Stomach smooth muscle (tissue), 2 donors: Measurements from ENCODE around the gene RAB3C.
A peak's percentile ranks its signal among the peaks of the same experiment; 100 is the strongest.

ENCODE experiments used
- H3K27ac ChIP-seq: one replicate; pipeline ENCODE4 v1.7.0; 2013; ENCODE audit warnings: mild to moderate bottlenecking, low read length, inconsistent platforms
- H3K27me3 ChIP-seq, 2 donors: one replicate each; pipeline ENCODE4 v1.7.0; 2013; ENCODE audit warnings: low read length in 2 of 2; ENCODE audit not compliant: insufficient read depth in 2 of 2, control insufficient read depth in 1 of 2
- H3K36me3 ChIP-seq, 2 donors: one replicate each; pipeline ENCODE4 v1.7.0; 2013; ENCODE audit warnings: low read length in 2 of 2; ENCODE audit not compliant: control insufficient read depth in 2 of 2, insufficient read depth in 2 of 2
- H3K4me1 ChIP-seq: one replicate; pipeline ENCODE4 v1.7.0; 2013; ENCODE audit warnings: low read length; ENCODE audit not compliant: control insufficient read depth, insufficient read depth
- H3K4me3 ChIP-seq, 2 donors: one replicate each; pipeline ENCODE4 v1.7.0; 2013; ENCODE audit warnings: low read length in 2 of 2
- H3K9ac ChIP-seq, 2 donors: one replicate each; pipeline ENCODE4 v1.7.0; 2013; ENCODE audit warnings: low read length in 2 of 2, mild to moderate bottlenecking in 1 of 2
- H3K9me3 ChIP-seq, 2 donors: one replicate each; pipeline ENCODE4 v1.7.0; 2013; ENCODE audit warnings: low read length in 2 of 2; ENCODE audit not compliant: control insufficient read depth in 2 of 2
- donor health status: healthy.
- donor health status: Pancreatic carcinoma.

RAB3C gene

GRCh38 chr5:58746321-58746720 is 163.4 kb downstream of the RAB3C start:
- Histone ChIP-seq H3K4me3 (no peak overlapping the region), H3K27me3 (no peaks in the 10 kb centered on the region), H3K27ac (no peak overlapping the region), H3K36me3 (no peaks in the 10 kb centered on the region), H3K4me1 (no peaks in the 10 kb centered on the region), H3K9ac (no peak overlapping the region), H3K9me3 (no peaks in the 10 kb centered on the region)

- no peak overlapping the region for H3K9ac ChIP-seq
- no peaks in the 10 kb centered on the region for H3K4me1 ChIP-seq
- H3K9me3 ChIP-seq = no peaks in the 10 kb centered on the region
- no peaks in the 10 kb centered on the region for H3K36me3 ChIP-seq
- no peaks in the 10 kb centered on the region for H3K27me3 ChIP-seq
- H3K27ac ChIP-seq = no peak overlapping the region
- no peak overlapping the region for H3K4me3 ChIP-seq
Measured at GRCh38 chr5:58750036-58750435, 167.2 kb downstream of the RAB3C start.

- H3K4me1 ChIP-seq = no peaks in the 10 kb centered on the region
- no peaks in the 10 kb centered on the region for H3K36me3 ChIP-seq
- no peak overlapping the region for H3K4me3 ChIP-seq
- H3K27ac ChIP-seq = no peak overlapping the region
- H3K9me3 ChIP-seq = no peaks in the 10 kb centered on the region
- no peaks in the 10 kb centered on the region for H3K27me3 ChIP-seq
- H3K9ac ChIP-seq = no peak overlapping the region
Measured at GRCh38 chr5:58751222-58751837, 168.5 kb downstream of the RAB3C start.

- Histone ChIP-seq H3K36me3 (no peaks in the 10 kb centered on the region), H3K4me1 (no peaks in the 10 kb centered on the region), H3K9me3 (no peaks in the 10 kb centered on the region), H3K27ac (no peak overlapping the region), H3K27me3 (no peaks in the 10 kb centered on the region), H3K9ac (no peak overlapping the region), H3K4me3 (no peak overlapping the region)
Measured at GRCh38 chr5:58752104-58752503, 169.2 kb downstream of the RAB3C start.

GRCh38 chr5:58753446-58753845 is 170.6 kb downstream of the RAB3C start:
- no peaks in the 10 kb centered on the region for H3K36me3 ChIP-seq
- no peaks in the 10 kb centered on the region for H3K9me3 ChIP-seq
- no peak overlapping the region for H3K27ac ChIP-seq
- H3K4me1 ChIP-seq = no peaks in the 10 kb centered on the region
- H3K4me3 ChIP-seq = no peak overlapping the region
- no peak overlapping the region for H3K9ac ChIP-seq
- H3K27me3 ChIP-seq = no peaks in the 10 kb centered on the region

GRCh38 chr5:58754250-58754649 is 171.4 kb downstream of the RAB3C start:
- Histone ChIP-seq H3K27me3 (no peaks in the 10 kb centered on the region), H3K36me3 (no peaks in the 10 kb centered on the region), H3K9me3 (no peaks in the 10 kb centered on the region), H3K9ac (no peak overlapping the region), H3K4me3 (no peak overlapping the region), H3K4me1 (no peaks in the 10 kb centered on the region), H3K27ac (no peak overlapping the region)

GRCh38 chr5:58755397-58755796 is 172.5 kb downstream of the RAB3C start:
- Histone ChIP-seq H3K27ac (no peak overlapping the region), H3K9ac (no peak overlapping the region), H3K9me3 (no peaks in the 10 kb centered on the region), H3K4me3 (no peak overlapping the region), H3K4me1 (no peaks in the 10 kb centered on the region), H3K27me3 (no peaks in the 10 kb centered on the region), H3K36me3 (no peaks in the 10 kb centered on the region)

- Histone ChIP-seq H3K9ac (peak overlapping the region in 1 of 2 donors; percentile 40), H3K9me3 (no peaks in the 10 kb centered on the region), H3K4me3 (peak overlapping the region; percentile 46 to 64), H3K36me3 (no peaks in the 10 kb centered on the region), H3K4me1 (no peaks in the 10 kb centered on the region), H3K27ac (no peak overlapping the region), H3K27me3 (no peaks in the 10 kb centered on the region)
Measured at GRCh38 chr5:58759745-58760144, 176.9 kb downstream of the RAB3C start.

GRCh38 chr5:58760222-58760621 is 177.3 kb downstream of the RAB3C start:
- Histone ChIP-seq H3K9ac (no peak overlapping the region), H3K9me3 (no peaks in the 10 kb centered on the region), H3K4me1 (no peaks in the 10 kb centered on the region), H3K4me3 (peak overlapping the region; percentile 46 to 64), H3K36me3 (no peaks in the 10 kb centered on the region), H3K27me3 (no peaks in the 10 kb centered on the region), H3K27ac (no peak overlapping the region)

- Histone ChIP-seq H3K27ac (no peak overlapping the region), H3K27me3 (no peaks in the 10 kb centered on the region), H3K4me1 (no peaks in the 10 kb centered on the region), H3K4me3 (no peak overlapping the region), H3K9ac (no peak overlapping the region), H3K9me3 (no peaks in the 10 kb centered on the region), H3K36me3 (no peaks in the 10 kb centered on the region)
Measured at GRCh38 chr5:58761407-58761806, 178.5 kb downstream of the RAB3C start.

- Histone ChIP-seq H3K9me3 (no peaks in the 10 kb centered on the region), H3K27ac (no peak overlapping the region), H3K36me3 (no peaks in the 10 kb centered on the region), H3K4me1 (no peaks in the 10 kb centered on the region), H3K9ac (no peak overlapping the region), H3K27me3 (no peaks in the 10 kb centered on the region), H3K4me3 (no peak overlapping the region)
Measured at GRCh38 chr5:58763390-58763789, 180.5 kb downstream of the RAB3C start.
